Tibial nerve (tissue), 3 donors: ENCODE data around the gene QPRT.
"Not testable (repeated sequence)": the region's sequence is repeated elsewhere in the genome, so short reads cannot be mapped to it uniquely, and the experiment has no call there.

Experiments
- CTCF ChIP-seq, 5 experiments: fragments of 200-600 bp in 3 of 5; fragments of 450-650 bp in 2 of 5; sonication (generic) in 3 of 5; IDR thresholded peaks; one replicate each; pipeline ENCODE4 v1.5.1; 2016 to 2019; ENCODE audit warnings: antibody characterized with exemption in 5 of 5, mild to moderate bottlenecking in 3 of 5, moderate library complexity in 2 of 5
- POLR2A ChIP-seq, 2 donors: fragments of 450-650 bp; IDR thresholded peaks; one replicate each; pipeline ENCODE4 v1.6.1; 2017; ENCODE audit warnings: antibody characterized with exemption in 2 of 2, mild to moderate bottlenecking in 2 of 2, moderate library complexity in 2 of 2

GRCh38 chr16:29653890-29654289, 25.1 kb upstream of the QPRT start:
- not testable (repeated sequence) for TF ChIP-seq CTCF, POLR2A (IDR thresholded peaks at IDR 0.05)
